HG03139 (cell line): ENCODE data around the gene IL1RL2.

Experiments
- ATAC-seq: cut with Tn5 transposase; IDR thresholded peaks from one replicate; pipeline ENCODE4 v1.9.1; 2021; ENCODE audit not compliant: unreplicated experiment

IL1RL2 gene

DNA sequence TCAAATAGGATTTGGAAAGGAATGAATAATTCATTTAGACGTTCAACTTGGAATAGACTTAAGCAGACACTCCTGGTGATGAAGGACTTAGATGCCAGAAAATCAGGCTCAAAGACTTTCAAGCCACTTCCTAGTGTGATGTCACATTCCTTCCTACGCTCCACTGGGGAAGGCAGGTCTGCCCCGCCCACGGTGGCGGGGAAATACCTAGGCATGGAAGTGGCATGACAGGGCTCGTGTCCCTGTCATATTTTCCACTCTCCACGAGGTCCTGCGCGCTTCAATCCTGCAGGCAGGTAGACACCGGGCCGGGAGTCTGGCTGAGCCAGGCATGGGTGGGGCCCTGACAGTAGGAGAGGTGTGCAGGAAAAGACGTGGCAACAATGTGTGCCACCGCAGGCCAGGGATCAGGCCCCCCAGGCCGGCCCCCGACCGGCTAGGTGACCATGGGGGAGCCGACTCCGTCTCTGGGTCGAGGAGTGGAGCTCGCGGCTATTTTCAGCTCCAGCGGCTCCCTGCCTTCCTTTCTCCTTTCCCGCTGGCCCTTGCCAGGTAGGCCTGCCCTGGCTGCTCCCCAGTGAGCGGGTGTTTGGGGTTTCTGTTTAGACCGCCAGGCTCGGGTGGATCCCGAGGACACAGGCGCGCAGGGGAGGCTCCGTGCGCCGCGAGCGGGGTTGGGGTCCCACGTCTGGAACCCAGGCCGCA, at the start of gene IL1RL2:
Gene IL1RL2 (plus strand): TSS at position 233 of the 705 bp plus-strand sequence. CDS start 845 bp downstream, outside the sequence.
- ATAC-seq: no peak

DNA sequence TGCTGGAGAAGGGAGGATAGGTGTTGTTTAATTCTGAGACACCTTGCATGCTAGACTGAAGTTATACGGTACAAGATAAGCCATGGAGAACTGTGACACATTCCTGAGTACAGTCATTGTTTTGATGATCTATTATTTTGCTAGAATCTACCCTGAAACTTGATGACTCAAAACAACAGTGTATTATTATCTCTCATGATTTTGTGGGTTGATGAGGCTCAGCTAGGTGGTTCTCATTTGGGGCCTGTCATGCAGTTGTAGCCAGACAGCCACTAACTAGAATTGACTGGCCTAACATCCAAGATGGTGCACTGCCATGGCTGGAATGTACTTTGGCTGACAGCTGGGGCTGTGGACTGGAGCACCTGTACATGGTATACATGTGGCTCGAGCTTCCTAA, 49.7 kb upstream of the IL1RL2 start:
- ATAC-seq: no peak

DNA sequence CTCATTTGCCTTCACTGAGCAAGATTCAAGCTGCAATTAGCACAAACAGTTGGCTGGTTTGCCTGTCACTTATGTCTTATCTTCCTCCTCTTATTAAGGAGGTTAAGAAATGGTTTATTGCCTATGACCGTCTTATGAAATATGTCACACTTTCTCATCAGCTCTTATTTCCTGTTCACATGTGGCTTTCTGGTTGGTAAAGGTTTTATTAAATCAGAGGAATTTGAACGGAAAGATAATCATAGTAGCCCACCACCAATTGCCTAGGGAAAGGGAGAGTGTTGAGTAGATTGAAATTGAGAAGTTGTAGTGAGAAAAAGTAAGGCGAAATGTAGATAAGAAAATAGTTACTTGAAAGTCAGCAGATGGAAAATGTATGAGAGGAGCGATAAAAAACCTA, 48.5 kb upstream of the IL1RL2 start:
- no peak for ATAC-seq

DNA sequence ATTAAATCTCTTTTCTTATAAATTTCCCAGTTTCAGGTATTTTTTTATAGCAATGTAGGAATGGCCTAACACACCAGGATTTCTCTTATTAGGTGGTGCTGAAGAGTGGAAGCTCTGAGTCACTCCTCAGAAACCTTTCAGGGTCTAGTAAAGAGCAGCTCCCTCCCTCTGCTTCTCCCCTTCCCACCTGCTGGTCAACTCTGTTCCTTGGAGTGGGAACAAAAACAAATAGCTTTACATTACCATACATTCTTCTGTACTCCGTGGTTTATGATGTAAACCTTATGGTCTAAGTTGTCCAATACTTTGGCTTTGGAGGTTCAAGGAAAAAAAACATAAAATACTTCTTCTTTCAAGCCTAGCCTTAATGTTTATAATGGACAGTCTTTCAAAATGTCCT, 47.0 kb upstream of the IL1RL2 start:
- ATAC-seq: no peak

DNA sequence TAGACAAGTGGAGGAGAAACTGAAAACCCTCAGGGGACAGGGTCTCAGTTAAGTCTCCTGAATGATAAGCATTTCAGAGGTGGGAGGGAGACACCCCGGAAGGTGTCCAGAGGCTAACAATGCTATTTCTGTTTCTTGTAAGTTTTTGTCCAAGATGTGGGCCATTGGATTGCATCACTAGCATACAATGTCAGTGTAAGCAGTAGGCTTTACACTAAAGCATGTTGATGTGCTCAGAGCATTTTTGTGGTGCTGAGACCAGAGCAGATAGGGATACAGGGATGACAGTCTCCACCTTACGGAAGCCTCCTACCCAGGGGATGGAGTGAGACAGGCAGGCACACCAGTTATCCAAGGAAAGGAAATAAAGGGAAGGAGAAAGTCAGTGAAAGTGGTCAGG, 46.4 kb upstream of the IL1RL2 start:
- no peak for ATAC-seq

DNA sequence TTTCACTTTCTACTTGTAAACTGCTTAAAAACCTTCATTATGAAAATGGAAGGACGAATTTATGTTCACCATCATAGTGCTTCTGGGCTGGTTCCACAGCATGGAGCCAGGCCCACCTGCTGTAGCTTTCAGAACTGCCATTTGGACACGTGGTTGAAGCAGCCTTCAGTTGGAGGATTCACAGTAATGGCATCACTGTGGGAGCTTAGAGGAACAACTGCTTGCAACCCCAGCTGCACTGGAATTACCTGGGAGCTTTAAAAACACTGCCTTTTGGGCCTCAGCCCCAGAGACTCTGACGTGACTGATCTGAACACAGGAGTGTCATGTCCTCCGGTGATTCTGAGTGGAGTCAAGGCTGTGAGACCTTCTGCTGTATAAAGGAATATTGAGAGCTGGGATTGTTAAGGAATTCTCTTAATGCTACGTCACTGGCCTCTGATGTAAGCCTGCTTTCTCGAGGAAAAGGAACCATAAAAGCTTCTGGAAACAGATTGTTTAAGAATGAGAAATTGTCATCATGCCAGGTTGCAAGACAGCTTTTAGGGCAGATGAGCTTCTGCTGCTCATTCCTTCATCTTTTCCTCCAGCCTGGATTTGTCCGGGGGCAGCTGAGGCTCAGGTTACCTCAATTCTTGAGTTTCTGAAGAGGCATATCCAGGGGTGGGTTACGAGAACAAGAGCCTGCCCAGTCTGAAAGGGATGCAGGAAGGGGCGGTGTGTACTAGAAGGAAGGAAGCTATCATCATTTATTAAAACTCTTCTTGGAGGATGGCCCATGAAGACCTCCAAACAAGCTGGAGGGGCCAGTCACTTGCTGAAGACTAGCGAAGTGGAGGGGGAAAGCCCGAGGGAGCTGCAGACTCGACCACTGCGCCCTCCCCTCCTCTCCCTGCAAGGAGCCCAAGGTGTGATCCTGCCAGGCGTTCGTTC, 45.5 kb upstream of the IL1RL2 start:
- ATAC-seq: no peak

DNA sequence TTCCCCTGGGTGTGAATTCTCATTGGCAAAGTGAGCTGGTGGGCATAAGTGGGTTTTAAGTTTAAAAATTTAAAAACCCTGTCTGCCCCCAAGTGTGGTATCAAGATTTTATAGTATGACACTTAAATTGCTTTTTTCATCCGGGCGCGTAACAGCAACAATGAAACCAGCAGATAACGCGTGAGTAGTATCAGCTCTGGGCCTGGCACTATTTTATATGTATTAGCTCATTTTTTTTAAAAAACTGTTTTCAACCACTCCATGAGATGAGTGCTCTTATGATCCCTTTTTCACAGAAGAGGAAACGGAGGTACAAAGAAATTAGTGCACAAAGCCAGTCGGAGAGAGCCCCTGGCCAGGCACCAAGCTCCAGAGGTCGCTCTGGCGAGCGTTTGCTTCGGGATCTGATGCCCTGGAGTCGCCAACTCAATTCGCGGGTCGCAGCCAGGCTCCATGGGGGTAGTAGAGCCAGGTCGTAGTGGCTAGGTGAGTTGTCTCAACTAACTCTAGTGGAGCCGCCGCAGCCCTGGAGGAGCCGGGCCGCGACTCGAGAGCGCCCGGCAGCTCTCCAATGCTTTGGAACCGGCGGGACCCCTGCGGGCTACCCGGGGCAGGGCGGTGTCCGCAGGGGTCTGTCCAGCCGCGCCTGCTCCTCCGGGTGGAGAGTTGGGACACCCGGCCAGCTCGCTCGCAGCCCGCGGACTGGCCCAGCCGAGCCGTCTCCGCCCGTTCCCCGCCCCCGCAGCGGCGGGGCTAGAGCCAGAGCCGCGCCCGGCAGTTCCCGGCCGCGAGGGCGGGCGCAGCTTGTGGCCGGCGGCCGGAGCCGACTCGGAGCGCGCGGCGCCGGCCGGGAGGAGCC, 44.6 kb upstream of the IL1RL2 start, which contains the start of gene IL1R1:
Gene IL1R1 (plus strand): TSS at position 777 of the 859 bp plus-strand sequence. CDS start 14,979 bp downstream, outside the sequence.
- ATAC-seq: no peak

DNA sequence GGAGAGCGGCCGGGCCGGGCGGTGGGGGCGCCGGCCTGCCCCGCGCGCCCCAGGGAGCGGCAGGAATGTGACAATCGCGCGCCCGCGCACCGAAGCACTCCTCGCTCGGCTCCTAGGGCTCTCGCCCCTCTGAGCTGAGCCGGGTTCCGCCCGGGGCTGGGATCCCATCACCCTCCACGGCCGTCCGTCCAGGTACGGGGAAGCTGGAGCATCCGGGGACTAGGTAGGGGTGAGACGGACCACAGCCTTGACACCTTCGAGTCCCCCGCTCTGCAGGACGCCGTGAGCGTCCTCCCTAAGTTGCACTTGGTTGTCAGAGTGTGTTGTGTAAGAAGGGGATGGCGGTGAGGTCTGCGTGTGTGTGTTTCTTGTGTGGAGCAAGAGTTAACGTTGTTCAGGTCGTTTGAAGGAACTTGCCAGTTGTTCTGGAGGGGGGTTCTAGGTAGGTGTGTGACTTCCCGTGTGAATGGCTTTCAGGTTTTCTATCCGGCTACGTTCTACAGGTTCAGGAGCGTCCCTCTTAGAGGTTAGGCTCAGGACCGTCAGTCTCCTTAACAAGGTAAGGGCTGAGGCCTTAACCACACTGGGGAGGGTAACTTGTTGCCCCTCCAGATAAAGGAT, 43.9 kb upstream of the IL1RL2 start:
- no peak for ATAC-seq

DNA sequence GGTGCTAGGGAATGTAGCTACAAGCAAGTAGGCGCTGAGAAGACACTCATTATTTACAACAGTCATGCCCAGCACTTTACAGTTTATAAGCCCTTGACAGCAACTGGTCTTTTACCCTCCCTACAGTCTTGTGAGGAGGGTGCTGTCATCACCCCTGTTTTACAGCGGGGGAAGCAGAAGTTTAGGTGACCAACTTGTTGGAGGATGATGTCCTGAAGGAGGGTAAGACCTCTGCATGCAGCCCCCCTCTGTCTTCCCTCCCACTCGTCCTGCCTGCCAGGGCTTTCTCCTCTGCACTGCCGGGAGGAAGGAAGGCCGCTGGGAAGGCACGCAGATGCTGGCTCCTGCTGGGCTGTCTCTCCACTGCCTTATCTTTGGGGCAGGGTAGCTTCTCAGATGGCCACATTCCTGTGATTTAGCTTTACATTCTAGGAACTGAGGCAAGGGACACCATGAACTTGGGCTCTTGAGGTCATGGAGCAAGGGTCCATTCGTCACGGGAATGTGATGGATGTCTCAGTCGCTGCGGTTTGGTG, 43.3 kb upstream of the IL1RL2 start:
- ATAC-seq: no peak

DNA sequence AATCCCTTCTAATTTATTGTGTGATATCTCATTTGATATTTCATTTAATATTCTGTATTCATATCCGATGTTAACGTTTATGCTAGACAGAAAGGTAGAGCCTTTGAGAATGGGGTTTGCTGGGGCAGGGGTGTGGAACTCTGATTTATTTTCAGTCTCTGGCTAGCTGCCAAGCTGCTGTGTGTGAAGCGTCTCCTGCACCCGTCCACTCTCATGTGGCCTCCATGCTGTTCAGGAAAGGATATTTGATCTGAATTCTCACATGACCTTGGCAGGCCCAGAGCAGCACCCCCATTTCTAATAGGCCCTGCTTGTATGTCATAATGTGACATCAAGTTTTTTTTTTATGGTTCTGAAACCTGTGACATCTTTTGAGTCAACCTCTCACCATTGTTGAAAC, 42.7 kb upstream of the IL1RL2 start:
- ATAC-seq: no peak

DNA sequence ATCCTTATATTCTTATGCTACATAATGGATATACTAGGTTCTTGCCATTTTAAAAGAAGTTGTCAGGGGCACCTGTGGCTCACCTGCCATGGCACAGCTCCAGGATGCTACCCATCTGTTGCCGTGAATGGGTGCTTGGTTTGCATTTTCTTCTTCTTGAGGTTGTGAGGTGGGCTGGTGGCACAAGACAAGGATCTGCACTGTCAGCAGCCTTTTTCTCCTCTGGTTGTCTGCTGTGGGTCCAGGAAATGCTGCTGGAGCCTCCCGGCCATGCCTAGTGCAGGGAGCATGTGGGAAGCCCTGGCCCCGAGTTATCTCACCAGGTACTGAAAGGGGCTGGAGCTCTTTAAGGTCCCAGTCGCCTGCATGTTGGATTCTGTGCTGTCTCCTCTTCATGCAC, 41.7 kb upstream of the IL1RL2 start:
- no peak for ATAC-seq

DNA sequence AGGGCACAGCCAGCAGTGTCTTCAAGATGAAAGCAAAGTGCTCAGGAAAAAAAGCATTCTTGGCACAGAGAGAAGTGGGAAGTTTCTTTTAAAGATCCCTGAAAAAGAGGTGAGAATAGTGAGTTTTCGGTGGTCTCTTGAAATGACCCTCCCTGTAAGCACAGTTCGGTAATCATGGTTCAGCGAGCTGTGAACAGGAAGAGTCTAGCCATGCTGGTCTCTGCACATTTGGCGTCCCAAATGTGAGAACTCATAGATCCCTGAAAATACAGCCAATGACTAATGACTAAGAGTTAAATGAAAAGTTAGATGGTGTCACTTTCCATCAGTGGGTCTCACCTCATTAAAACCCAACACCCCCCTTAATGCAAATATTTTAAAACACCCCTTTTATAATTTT, 40.9 kb upstream of the IL1RL2 start:
- no peak for ATAC-seq

DNA sequence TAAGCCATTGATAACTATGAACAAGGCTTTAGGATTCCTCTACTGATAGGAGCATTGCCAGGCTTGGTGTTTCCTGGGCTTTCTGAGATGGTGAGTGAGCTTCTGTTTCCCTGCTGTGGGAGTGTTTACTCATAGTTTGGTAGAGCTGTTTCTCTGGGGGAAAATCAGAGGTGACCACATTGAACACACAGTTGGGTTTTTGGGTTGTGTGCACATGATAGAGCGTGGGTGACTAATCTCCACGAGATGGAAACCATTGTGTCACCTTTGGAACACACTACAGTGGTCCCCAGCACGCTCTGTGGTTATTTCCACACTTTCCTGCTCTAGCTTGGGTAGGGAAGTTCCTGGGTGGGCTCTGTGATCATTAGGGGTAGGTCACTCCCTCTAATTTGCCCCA, 38.9 kb upstream of the IL1RL2 start:
- ATAC-seq: no peak

DNA sequence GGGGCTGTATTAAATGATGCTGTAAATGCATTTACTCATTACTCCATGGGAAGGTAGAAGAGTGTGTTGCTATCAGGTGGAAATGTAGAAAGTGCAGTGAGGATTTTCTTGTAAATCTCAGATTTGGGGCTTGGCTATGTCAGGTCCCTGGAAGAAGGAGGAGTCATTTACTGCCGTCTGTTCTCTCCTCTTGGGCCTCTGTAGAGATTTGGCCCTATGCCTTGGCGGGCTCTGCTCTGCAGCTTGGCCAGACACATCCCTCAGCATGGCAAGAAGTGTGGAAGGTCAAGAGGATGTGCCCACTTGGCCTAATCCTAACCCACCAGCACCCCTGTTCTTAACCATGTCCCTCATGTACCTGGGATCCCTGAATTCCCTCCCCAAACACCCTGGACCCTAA, 37.6 kb upstream of the IL1RL2 start:
- no peak for ATAC-seq

DNA sequence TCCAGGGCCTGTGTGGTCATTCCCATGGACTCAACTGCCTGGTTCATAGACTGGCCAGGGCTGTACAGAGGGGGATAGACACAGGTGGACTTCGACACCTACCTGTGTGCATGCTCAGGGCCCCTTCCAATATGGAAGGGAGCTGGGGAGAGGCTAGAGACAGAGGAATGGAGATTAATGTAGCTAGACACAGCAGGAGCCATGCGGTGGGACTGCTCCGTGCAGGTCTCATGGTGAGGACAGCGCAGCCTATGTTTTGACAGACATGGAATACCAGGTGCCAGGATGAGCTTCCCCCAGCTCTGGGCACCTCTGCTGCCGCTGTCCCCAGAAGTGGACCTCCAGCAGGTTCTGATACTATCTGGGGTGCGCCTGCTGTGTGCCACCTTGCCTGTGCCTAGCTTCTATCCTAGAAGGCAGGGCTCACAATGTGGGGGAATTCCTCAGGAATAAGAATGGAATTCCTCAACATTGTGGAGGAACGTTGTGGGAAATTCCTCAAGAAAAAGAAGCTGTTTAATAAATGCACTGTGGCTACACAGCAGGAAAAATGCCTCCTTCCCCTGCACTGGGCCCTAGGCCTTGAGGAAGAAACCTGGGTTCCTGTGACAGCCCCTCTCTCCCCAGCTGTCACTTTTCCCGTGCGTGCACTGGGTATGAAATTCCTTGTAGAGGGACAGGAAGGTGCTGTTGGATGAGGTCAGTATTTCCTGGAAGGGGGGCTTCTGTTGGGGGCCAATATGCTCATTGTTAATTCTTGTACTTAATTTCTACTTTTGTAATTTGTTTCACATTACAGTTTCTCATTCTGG, 37.0 kb upstream of the IL1RL2 start:
- ATAC-seq: no peak

DNA sequence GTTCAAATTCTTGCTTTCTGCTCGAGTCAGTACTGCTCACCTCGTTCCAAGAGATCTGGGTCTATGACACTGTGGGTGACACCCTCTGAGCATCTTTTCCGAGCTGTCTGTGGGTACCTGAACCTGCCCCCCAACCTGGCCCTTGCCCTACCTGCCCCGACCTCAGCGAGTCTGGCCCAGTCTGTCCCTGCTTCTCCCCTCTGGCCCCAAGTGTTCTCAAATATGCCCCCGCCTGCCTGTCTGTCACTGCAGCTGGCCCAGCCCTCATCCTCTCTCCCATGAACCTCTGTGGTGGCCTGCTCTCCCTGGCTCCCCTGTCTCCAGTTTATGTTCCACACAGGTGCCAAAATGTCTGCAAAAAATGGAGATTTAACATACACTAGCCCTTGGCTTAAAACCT, 32.5 kb upstream of the IL1RL2 start:
- ATAC-seq: no peak

DNA sequence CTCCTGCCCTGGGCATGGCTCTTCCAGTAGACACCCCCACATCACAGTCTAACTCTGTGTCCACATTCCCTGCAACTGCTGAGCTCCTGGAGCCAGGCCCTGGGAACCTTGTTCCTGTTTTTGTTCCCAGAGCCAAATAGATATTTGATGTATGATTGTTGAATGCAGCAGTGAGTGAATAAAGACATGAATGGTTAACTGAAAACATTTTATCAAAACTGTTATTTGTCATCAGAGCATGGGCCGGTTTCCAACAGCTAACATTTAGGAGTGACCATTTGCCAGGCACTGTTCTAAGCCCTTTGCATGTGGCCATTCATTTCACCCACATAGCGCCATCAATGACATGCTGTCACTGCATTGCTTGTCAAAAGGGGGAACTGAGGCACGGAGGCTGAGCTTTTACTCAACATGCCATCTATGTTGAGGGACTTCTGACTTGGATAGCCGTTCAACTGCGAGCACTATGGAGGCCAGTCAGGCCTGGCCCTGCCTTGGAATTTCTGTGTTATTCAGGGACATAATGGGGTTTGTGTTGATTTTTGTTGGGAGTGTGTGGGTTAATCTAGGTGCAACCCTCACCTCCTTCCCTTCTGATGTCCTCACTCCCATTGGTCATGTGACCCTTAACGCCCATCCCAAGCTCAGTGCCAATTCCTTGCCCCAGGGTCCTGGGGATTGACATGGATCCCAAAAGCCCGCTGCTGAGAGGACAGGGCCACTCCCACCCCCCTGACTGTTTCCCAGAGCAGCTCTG, 31.7 kb upstream of the IL1RL2 start:
- ATAC-seq: no peak

DNA sequence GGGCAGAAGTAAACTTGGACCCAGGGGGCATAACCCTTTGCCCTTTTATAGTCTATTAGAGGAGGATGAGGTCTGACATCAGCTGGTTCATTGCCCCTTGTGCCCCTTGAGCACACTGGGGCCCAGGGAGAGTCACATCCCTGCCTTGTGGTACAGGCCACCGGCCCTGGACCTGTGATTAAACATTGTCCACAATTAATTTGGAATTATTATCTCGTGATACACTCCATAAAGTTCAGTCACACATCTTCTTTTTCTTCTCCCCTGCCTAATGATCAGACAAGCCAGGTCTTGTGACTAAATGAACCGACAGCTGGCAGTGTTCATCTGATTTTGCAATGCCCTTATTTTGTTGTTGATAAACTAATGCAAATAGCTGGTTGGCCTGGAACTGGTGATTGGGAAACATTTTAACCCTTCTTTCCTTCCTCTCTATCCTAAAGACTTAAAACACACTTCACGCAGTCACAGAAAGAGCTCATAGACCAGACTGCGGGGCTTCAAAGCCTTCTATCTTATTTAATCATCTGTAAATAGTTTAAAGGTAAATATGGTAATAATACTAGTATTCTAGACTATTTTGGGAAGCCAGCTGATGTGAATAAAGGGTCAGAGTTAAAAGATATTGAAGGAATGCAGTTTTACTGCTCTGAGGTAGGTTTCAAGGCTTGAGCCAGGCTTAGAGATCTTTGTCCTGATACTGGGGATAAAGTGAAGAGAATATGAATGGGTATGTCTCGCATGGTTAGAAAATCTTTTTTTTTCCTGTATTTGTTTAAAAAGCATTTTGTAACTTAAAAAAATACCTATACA, 30.9 kb upstream of the IL1RL2 start:
- ATAC-seq: no peak
